NCI-H510A (cell line): Measurements from ENCODE around the gene SEC24B.

ENCODE experiments used
- DNase-seq: peaks from one replicate; lab custom pipeline; 2025; lab: John Stamatoyannopoulos, UW

The SEC24B gene

GRCh38 chr4:109432696-109433095 is 919 bp upstream of the SEC24B start:
- no peak for DNase-seq

DNA sequence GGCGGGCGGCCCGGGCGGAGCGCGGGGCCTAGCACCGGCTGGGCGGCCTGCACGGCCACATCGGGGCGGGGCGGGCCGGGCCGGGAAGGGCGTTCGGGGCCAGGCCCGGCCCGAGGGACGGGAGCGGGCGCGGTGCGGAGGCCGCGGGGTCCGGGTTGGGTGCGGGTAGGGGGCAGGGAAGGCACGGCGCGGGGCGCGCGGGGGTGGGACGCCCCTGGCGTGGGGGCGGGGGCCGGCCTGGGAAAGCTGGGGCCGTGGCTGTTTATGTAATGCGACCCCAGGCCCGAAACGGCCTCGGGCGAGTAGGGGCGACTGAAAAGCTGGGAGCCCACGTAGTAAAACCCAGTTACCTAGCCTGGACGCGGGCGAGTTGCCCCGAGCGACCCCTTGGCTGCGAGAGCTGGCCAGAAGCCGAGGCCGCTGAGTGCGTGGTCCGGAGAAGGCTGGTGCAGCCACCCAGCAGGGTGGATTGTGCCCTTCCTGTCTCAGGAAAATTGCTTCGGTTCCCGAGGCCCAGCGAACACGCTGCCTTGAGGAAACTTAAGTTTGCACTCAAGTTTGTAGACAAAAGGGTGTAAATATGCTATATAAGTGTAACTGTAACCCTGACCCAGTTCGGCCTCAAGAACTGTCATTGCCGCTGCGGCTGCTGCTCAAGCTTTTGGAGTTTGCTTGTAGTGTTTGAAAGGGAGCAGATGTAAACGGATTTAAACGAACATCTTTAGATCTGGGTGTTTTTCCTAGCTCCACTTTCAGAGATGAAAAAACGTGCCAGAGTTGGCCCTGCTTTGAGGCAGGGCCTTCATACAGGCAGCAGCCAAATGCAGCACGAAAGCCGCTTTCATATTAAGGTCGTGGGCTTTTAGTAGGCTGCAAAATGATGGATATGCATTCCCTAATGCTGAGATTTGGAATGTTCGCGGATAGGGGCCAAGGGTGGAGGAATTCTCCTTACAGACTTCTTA is 674 bp downstream of the SEC24B start:
- DNase-seq = no peak

GRCh38 chr4:109435635-109436034 is 2.0 kb downstream of the SEC24B start:
- no peak for DNase-seq

- no peak for DNase-seq
These were observed 2.9 kb downstream of the SEC24B start for GRCh38 chr4:109436504-109436903.

DNA sequence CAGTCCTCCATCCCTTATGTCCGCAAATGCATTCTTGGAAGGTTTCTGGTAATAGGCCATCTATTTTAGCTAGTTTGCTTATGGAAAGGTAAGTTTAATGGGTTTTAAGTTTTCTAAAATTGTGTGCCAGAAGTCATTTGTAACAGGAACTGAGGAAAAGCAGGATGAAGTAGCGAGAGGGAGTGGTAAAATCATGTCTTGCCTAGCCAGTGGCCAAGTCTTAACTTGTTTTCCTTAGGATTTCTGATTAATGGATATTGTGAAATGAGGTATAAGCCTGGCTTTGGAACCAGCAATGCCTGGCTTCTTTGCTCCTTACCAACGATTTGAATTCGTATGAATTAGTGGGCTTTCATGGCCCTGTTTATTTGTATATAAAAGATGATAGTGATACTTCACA is 7.3 kb downstream of the SEC24B start:
- no peak for DNase-seq

- DNase-seq = no peak
These were observed 8.3 kb downstream of the SEC24B start for GRCh38 chr4:109441862-109442458.

DNA sequence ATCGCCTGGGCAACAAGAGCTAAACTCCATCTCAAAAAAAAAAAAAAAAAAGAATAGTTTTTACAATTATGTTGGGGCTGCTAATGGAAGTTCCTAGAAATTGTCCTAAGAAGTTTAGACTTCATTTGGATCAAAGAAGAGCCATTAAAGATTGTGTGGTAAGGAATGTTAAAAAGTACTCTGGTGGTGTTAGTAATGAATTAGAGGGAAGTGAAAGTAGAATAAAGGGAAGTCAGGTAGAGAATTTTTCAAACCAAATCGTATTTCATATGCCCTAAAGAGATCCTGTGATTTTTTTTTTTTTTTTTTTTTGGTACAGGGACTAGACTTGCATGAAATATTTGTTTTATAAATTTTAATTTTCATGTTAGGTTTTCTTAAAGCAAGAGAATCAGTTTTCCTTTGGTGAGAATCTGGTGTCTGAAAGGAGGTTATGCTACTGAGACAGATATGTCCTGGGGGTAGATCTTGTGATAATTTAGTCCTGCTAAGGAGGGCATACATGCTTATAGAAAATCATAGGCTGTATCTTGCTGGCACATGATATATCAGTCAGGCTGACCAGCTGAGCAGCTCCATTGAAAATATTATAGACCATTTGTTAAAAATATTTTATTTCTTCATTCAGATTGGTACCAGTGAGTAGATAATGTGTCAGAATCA is 10.7 kb downstream of the SEC24B start:
- no peak for DNase-seq

GRCh38 chr4:109447278-109447677 is 13.7 kb downstream of the SEC24B start:
- no peak for DNase-seq

DNA sequence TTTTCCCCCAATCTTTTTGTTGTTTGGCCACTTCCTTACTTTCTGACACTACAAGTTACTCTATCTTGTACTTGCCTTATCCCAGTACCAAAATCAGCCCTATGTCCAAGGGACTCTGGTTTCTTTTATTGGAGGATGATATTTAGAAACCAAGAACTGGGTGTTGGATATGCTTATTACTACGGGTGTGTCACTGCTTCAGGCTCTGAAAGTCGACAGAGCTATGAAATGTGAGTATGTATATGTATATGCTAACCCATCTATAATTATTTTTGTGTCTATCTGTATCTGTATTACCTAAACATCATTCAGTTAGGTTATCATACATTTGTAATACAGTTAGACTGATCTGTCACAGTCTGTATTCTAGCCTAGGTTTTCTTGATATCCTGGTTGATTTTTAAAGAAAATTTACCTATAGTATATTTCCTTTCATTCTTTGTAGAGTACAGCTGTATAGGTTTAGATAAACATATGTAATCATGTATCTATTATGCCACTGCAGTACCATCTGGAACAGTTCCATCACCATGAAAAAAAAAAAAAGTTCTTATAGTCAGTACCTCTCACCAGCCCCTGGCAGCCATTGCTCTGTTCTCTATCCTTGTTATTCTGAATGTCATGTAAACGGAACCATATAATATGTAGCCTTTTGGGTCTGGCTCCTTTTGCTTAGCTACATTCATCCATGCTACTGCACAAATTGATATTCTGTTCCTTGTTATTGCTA is 18.1 kb downstream of the SEC24B start:
- DNase-seq = no peak

DNA sequence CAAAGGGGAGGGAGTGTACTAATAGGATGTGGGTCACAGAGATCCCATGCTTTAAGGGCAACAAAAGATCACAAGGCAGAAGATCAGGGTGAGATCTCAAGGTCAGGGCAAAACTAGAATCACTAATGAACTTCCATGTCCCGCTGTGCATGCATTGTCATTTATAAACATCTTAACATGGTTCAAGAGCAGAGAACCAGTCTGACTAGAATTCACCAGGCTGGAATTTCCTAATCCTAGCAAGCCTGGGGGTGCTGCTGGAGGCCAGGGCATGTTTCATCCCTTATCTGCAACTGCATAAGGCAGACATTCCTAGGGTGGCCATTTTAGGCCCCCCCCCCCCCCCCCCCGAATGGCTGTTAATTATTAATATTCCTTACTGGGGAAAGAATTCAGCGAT is 19.5 kb downstream of the SEC24B start:
- peak; percentile 4 for DNase-seq

DNA sequence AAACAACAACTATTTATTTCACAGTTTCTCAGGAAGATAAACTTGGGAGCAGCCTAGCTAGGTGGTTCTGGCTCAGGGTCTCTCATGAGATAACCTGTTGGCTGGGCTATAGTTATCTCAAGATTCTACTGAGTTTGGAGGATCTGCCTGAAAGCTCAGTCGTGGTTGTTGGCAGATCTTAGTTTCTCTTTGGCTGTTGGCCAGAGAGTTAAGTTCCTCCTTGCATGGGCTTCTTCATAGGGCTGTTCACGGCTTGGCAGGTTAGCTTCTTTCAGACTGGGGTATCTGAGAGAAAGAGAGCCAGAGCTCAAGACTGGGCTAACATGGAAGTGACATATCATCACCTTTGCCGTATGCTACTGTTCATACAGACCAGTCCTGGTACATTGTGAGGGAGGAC is 28.7 kb downstream of the SEC24B start:
- no peak for DNase-seq

- DNase-seq = no peak
These were observed 29.2 kb downstream of the SEC24B start for GRCh38 chr4:109462802-109463201.

- no peak for DNase-seq
These were observed 31.5 kb downstream of the SEC24B start for GRCh38 chr4:109465069-109465468.

DNA sequence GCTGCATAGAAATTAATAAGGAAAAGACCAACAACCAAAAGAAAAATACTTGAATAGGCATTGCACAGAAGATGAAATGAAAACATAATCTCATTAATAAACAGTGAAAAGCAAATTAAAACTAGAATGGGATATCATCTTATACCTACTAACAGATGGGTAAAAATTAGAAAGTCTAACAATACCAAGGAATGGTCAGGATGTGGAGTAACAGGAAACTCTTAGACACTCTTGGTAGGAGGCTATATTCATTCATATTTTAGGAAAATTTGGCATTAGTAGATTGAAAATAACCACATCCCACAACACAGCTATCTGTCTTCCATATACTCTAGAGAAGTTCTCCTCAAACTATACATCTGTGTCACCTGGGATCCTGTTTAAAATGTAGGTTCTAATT is 36.3 kb downstream of the SEC24B start:
- DNase-seq = no peak

DNA sequence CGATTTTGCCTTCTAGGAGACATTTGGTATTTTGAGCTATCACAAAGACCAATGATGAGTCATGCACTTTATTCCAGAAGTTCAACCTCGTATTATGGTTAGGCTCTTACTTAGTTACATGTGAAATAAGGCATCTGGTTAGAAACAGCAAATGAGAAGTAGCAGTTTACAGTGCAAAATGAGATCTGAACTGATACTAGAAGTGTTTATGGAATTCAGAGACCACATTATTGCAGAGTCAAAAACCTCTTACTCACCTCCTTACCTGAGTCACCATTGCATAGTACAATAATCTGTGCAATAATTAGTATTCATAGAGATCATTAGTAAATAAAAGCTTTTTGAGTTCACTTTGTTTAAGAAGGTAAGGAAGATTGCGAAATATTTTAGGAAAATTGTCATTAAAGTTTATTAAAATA is 38.7 kb downstream of the SEC24B start:
- DNase-seq = no peak

GRCh38 chr4:109473824-109474223 is 40.2 kb downstream of the SEC24B start:
- no peak for DNase-seq

- DNase-seq = no peak
These were observed 52.4 kb downstream of the SEC24B start for GRCh38 chr4:109486007-109486406.

DNA sequence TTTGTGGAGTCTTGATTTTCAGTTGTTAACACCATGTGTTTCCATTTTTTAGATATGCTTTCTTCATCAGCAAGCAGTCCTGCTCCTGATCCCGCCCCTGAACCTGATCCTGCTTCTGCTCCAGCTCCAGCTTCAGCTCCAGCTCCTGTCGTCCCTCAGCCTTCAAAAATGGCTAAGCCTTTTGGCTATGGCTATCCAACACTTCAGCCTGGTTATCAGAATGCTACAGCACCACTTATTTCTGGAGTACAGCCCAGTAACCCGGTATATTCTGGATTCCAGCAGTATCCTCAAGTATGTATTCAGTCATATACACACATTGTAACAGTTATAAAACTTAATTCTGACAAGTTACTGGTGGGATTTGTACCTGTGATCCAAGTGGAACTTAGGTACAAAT is 60.9 kb downstream of the SEC24B start:
- DNase-seq = no peak

DNA sequence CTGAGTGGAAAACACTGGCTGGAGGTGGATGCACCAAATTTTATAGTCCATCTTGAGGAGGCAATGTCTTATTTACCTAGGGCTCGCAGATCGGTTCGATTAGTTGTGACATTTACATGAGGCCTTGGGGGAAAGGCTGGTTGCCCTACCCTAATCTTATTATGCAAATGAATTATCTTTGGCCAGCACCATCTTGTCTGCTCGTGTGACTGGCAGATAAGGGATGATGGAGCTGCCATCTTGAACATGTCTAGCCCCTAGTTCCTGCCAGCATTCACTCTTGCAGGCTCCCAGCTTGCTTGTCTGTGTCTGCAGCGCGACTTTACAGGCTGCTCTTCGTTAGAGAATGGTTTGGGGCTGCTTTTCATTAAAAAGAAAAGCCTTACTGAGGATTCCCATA is 61.9 kb downstream of the SEC24B start:
- no peak for DNase-seq

DNA sequence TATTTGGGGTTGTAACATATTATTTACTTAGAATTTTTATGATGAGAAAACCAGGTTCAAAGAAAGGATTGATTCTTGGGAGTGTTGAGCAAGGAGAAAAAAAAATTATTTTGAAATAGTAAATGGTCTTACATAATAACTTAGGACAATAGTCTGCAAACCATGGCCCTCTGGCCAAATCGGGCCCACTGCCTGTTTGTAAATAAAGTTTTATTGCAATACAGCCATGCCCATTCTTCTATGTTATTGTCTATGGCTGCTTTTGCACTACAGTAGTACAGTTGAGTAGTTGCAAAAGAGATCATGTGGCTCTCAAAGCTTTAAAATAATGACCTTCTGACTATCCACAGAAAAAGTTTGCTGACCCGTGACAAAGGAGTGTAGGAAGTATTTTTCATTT is 63.3 kb downstream of the SEC24B start:
- no peak for DNase-seq

- DNase-seq = no peak
These were observed 63.9 kb downstream of the SEC24B start for GRCh38 chr4:109497511-109497910.

- no peak for DNase-seq
These were observed 65.9 kb downstream of the SEC24B start for GRCh38 chr4:109499513-109499912.
